IMR-90 (cell line): Measurements from ENCODE around the gene TNPO1. TPM values are rescaled to one million over a fixed set of nuclear protein-coding genes. Genes with fewer than 3 reads are reported as not detected.

Source experiments
- ATAC-seq: fragments of 200-7000 bp; cut with Tn5 transposase; 2 replicates; pipeline ENCODE4 v1.9.1; 2020; ENCODE audit warnings: low read depth, mild to moderate bottlenecking, moderate library complexity
- BruUV-seq: library from RNA; stranded (reverse); fragments of 400-500 nt; replicated peaks from 2 replicates; lab custom pipeline; 2021; lab: Mats Ljungman, UMichigan
- CTCF ChIA-PET: fragments of 300-600 bp; formaldehyde crosslinking; extraction: SDS; loops from one replicate; lab custom pipeline; 2021; ENCODE audit warnings: antibody characterized with exemption; lab: Yijun Ruan, JAX
- POLR2A ChIA-PET: fragments of 300-600 bp; sonication (Branson Sonifier 250); formaldehyde crosslinking; loops from one replicate; lab custom pipeline; 2022; ENCODE audit warnings: antibody characterized with exemption; ENCODE audit not compliant: unreplicated experiment; lab: Charles Lee
- DNase-seq: peaks from one replicate; pipeline ENCODE4 v3.0.0; 2013
- H2AFZ ChIP-seq: replicated peaks from 2 replicates; pipeline ENCODE3; 2013; ENCODE audit warnings: low read length, mild to moderate bottlenecking; ENCODE audit not compliant: poor library complexity
- H2AK5ac ChIP-seq: 2 replicates; pipeline ENCODE4 v1.6.1; 2013; ENCODE audit warnings: low read depth, low read length, inconsistent platforms
- H2AK9ac ChIP-seq: replicated peaks from 2 replicates; pipeline ENCODE3; 2013; ENCODE audit warnings: mild to moderate bottlenecking, low read depth, low read length, moderate library complexity; ENCODE audit not compliant: poor library complexity
- H2BK120ac ChIP-seq: 2 replicates; pipeline ENCODE4 v1.6.1; 2013; ENCODE audit warnings: low read depth, low read length, inconsistent platforms
- H2BK15ac ChIP-seq: 3 replicates; pipeline ENCODE4 v1.6.1; 2013; ENCODE audit warnings: low read depth, low read length, inconsistent platforms
- H2BK20ac ChIP-seq: 2 replicates; pipeline ENCODE4 v1.6.1; 2013; ENCODE audit warnings: low read depth, mild to moderate bottlenecking, inconsistent platforms, low read length, moderate library complexity
- H2BK5ac ChIP-seq: 2 replicates; pipeline ENCODE4 v1.6.1; 2013; ENCODE audit warnings: mild to moderate bottlenecking, low read depth, low read length, inconsistent platforms; ENCODE audit not compliant: poor library complexity, severe bottlenecking
- H3K14ac ChIP-seq: replicated peaks from 2 replicates; pipeline ENCODE4 v1.6.1; 2013; ENCODE audit warnings: low read depth, low read length, inconsistent platforms
- H3K18ac ChIP-seq: 2 replicates; pipeline ENCODE4 v1.6.1; 2013; ENCODE audit warnings: low read depth, low read length, control low read depth
- H3K23ac ChIP-seq: 2 replicates; pipeline ENCODE4 v1.6.1; 2013; ENCODE audit warnings: low read depth, low read length, inconsistent platforms
- H3K27ac ChIP-seq: 2 replicates; pipeline ENCODE4 v1.5.1; 2013; ENCODE audit warnings: mild to moderate bottlenecking, control low read depth, low read length; ENCODE audit not compliant: insufficient read depth
- H3K27me3 ChIP-seq: 2 replicates; pipeline ENCODE4 v1.6.1; 2013; ENCODE audit warnings: low read length; ENCODE audit not compliant: control insufficient read depth, insufficient read depth
- H3K36me3 ChIP-seq: 2 replicates; pipeline ENCODE4 v1.6.1; 2013; ENCODE audit warnings: low read length, mixed read lengths; ENCODE audit not compliant: control insufficient read depth, insufficient read depth
- H3K4ac ChIP-seq: 2 replicates; pipeline ENCODE4 v1.6.1; 2013; ENCODE audit warnings: low read depth, low read length, inconsistent platforms
- H3K4me1 ChIP-seq: 2 replicates; pipeline ENCODE4 v1.6.1; 2013; ENCODE audit warnings: low read length, mixed read lengths; ENCODE audit not compliant: control insufficient read depth, insufficient read depth
- H3K4me2 ChIP-seq: 2 replicates; pipeline ENCODE4 v1.6.1; 2013; ENCODE audit warnings: low read depth, mild to moderate bottlenecking, control low read depth, low read length, moderate library complexity
- H3K4me3 ChIP-seq: 2 replicates; pipeline ENCODE4 v1.5.1; 2013; ENCODE audit warnings: low read depth, mild to moderate bottlenecking, control low read depth, low read length, moderate library complexity; ENCODE audit not compliant: insufficient read depth
- H3K56ac ChIP-seq: 2 replicates; pipeline ENCODE4 v1.6.1; 2013; ENCODE audit warnings: low read length, inconsistent platforms; ENCODE audit not compliant: insufficient read depth; ENCODE audit errors: extremely low read depth
- H3K79me1 ChIP-seq, 2 experiments: 2 replicates each; pipeline ENCODE4 v1.6.1; 2013; ENCODE audit warnings: low read length in 2 of 2, inconsistent platforms in 1 of 2, low read depth in 1 of 2
- H3K9ac ChIP-seq: 2 replicates; pipeline ENCODE4 v1.6.1; 2013; ENCODE audit warnings: low read depth, low read length, control low read depth
- H3K9me1 ChIP-seq: 2 replicates; pipeline ENCODE4 v1.6.1; 2013; ENCODE audit warnings: low read length, inconsistent platforms; ENCODE audit not compliant: insufficient read depth
- H3K9me3 ChIP-seq: 2 replicates; pipeline ENCODE4 v1.6.1; 2013; ENCODE audit warnings: low read length; ENCODE audit not compliant: control insufficient read depth, insufficient read depth
- H4K20me1 ChIP-seq: 2 replicates; pipeline ENCODE4 v1.6.1; 2013; ENCODE audit warnings: low read length, inconsistent platforms; ENCODE audit not compliant: insufficient read depth
- H4K5ac ChIP-seq: 2 replicates; pipeline ENCODE4 v1.6.1; 2013; ENCODE audit warnings: mild to moderate bottlenecking, low read depth, low read length, control low read depth
- H4K8ac ChIP-seq, 2 experiments: 2 replicates each; pipeline ENCODE4 v1.6.1; 2013; ENCODE audit warnings: low read depth in 2 of 2, low read length in 2 of 2, control low read depth in 1 of 2, inconsistent platforms in 1 of 2
- H4K91ac ChIP-seq: 2 replicates; pipeline ENCODE4 v1.6.1; 2013; ENCODE audit warnings: low read depth, low read length, inconsistent platforms; ENCODE audit not compliant: insufficient read depth
- CHD1 ChIP-seq: IDR thresholded peaks from 2 replicates; pipeline ENCODE4 v1.6.1; 2012; ENCODE audit warnings: low read depth, low read length, improper control_type of control experiment
- MAFK ChIP-seq: IDR thresholded peaks from 2 replicates; pipeline ENCODE4 v1.6.1; 2012; ENCODE audit warnings: low read depth, low read length, improper control_type of control experiment
- NFE2L2 ChIP-seq: fragments of 150-350 bp; IDR thresholded peaks from 2 replicates; pipeline ENCODE4 v1.6.1; 2016; ENCODE audit warnings: low read depth, mild to moderate bottlenecking, low read length
- POLR2A ChIP-seq: IDR thresholded peaks from 2 replicates; pipeline ENCODE4 v1.6.1; 2012; ENCODE audit warnings: mild to moderate bottlenecking, low read depth, low read length
- RCOR1 ChIP-seq: IDR thresholded peaks from 2 replicates; pipeline ENCODE4 v1.6.1; 2012; ENCODE audit warnings: mild to moderate bottlenecking, low read length, improper control_type of control experiment; ENCODE audit not compliant: insufficient replicate concordance
- SMC3 ChIP-seq: fragments of 150-350 bp; IDR thresholded peaks from 2 replicates; pipeline ENCODE4 v1.6.1; 2016; ENCODE audit warnings: low read depth, mild to moderate bottlenecking, antibody characterized with exemption, low read length, moderate library complexity
- WGBS, 2 experiments: methylation state at CpG; one replicate each; pipeline versions ENCODE4 v1.1.5 to v1.1.7; 2013; ENCODE audit warnings: missing lambda C conversion rate in 2 of 2; ENCODE audit not compliant: insufficient read length in 1 of 2; ENCODE audit errors: extremely low coverage in 2 of 2; 5-methylcytosine and 5-hydroxymethylcytosine counted together
- dilution Hi-C: fragments of 300-500 bp; cut with HindIII; formaldehyde crosslinking; loops from one replicate; pipeline ENCODE4 v1.14.3; 2018; ENCODE audit warnings: low sequenced_read_pairs; ENCODE audit not compliant: unreplicated experiment
- in situ Hi-C: fragments of 300-500 bp; cut with MboI; formaldehyde crosslinking; loops from 3 replicates; pipeline ENCODE4 v1.14.3; 2019; ENCODE audit warnings: low sequenced_read_pairs, inconsistent platforms, mixed read lengths
- intact Hi-C: fragments of 100-400 bp; cut with micrococcal nuclease; formaldehyde crosslinking; loops from 2 replicates; pipeline ENCODE4 v1.10.0; 2022
- polyA plus RNA-seq, 3 experiments: library from polyadenylated mRNA; depleted of rRNA; stranded (reverse); fragments of >200 nt; gene quantifications; 2 replicates each; pipeline ENCODE4 v1.2.3, GENCODE V29; 2012; ENCODE audit warnings: low replicate concordance in 1 of 3
- total RNA-seq: library from RNA; depleted of rRNA; stranded (reverse); fragments of >200 nt; gene quantifications from 2 replicates; pipeline ENCODE4 v1.2.3, GENCODE V29; 2012
- TF ChIP-seq, protein P1 (sequence below): fragments of 150-350 bp; IDR thresholded peaks from 2 replicates; pipeline ENCODE4 v1.6.1; 2017; ENCODE audit warnings: mild to moderate bottlenecking, antibody characterized with exemption, low read length, low read depth

The TNPO1 gene
- total and polyA plus RNA-seq, 2 of the 4 experiments (the other 2 are of a cell fraction), result 45.5 to 400 TPM

- dilution Hi-C loops (no loop called here), intact Hi-C loops (no loop called here), in situ Hi-C loops (no loop called here)
- Histone ChIP-seq H3K4me2 (no peak overlapping the region), H2AFZ (no peak overlapping the region), H2AK5ac (no peak overlapping the region), H3K23ac (no peak overlapping the region), H3K4ac (no peak overlapping the region), H3K9me1 (peaks cover 8% of the 10 kb centered on the region), H2AK9ac (no peak overlapping the region), H4K91ac (no peak overlapping the region), H3K18ac (no peak overlapping the region), H4K8ac (no peak overlapping the region), H3K4me1 (peaks cover 9% of the 10 kb centered on the region), H4K5ac (no peak overlapping the region), H3K36me3 (peaks cover 2% of the 10 kb centered on the region), H3K79me1 (peaks cover 38 to 76% of the 10 kb centered on the region in 2 experiments), H3K14ac (no peak overlapping the region), H3K9ac (no peak overlapping the region), H2BK120ac (no peak overlapping the region), H3K56ac (no peak overlapping the region), H3K27me3 (no peaks in the 10 kb centered on the region), H2BK15ac (no peak overlapping the region), H3K4me3 (no peak overlapping the region), H4K20me1 (peaks cover 81% of the 10 kb centered on the region), H3K9me3 (no peaks in the 10 kb centered on the region), H2BK20ac (no peak overlapping the region), H2BK5ac (no peak overlapping the region), H3K27ac (no peak overlapping the region)
- BruUV-seq, result no TSS peak
- ATAC-seq, result no peak
- no peak for DNase-seq
- WGBS, 2 experiments, result 100% methylated on average over 1 of the region's 1 CpG; no CpG with 5 or more reads in 1 of the 2 experiments
- TF ChIP-seq MAFK (no peak), POLR2A (no peak), RCOR1 (no peak), SMC3 (no peak), NFE2L2 (no peak), CHD1 (no peak)
- TF ChIP-seq, protein P1, sequence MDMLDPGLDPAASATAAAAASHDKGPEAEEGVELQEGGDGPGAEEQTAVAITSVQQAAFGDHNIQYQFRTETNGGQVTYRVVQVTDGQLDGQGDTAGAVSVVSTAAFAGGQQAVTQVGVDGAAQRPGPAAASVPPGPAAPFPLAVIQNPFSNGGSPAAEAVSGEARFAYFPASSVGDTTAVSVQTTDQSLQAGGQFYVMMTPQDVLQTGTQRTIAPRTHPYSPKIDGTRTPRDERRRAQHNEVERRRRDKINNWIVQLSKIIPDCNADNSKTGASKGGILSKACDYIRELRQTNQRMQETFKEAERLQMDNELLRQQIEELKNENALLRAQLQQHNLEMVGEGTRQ, result no peak
- ChIA-PET POLR2A (no interaction called here), CTCF (no interaction called here)
Measured at GRCh38 chr5:72836810-72837209, 20.3 kb downstream of the TNPO1 start.
